HG02885 (cell line): ENCODE data around the gene DAP.

ENCODE experiments used
- ATAC-seq: cut with Tn5 transposase; IDR thresholded peaks from one replicate; pipeline ENCODE4 v1.9.1; 2021; ENCODE audit warnings: mild to moderate bottlenecking; ENCODE audit not compliant: unreplicated experiment, poor library complexity

DAP gene

DNA sequence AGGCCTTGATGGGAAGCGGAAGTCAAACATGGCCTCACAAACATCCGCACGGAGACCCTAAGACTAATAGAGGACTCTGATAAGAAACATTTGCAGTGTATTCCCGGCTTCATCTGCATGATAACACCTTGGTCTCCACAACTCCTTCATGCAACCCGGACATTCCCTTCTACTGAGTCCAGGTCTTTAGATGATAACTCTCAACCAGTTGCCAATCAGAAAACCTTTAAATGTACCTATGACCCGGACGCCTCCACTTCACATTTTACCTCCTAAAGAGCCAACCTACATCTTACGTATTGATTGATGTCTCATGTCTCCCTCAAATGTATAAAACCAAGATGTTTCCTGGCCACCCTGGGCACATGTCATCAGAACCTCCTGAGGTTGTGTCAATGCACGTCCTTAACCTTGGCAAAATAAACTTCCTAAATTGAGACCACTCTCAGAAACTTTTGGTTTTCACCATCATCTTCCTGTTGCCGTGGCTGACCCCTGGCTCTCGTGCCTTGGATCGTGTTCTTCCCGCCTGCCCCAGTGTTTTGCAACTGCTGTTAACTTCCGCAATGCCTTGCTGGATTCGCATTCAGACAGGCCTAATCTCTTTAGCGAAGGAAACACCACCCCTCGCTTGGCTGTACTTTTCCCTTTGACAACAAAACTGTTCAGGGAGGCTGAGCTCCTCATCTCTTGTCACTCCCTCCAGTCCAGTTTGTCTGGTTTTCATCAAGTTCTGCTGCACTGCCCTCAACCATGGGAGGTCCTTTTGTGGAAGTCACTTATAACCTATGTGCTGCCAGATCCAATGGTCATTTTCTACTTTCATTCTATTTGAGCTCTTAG lies 1.1 kb upstream of the DAP start:
- no peak for ATAC-seq

DNA sequence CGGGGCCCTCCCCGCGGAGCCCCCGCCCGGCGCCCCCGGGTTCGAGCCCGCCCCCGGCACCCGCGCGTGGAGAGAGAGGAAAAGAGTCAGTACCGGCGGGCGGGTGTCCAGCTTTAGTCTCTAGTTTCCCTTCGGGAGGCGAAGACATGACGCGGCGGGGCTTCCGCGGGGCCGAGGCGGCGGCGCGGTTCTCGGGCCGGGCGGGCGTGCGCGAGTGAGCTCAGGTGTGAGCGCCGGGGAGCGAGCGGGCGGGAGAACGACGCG lies 181 bp downstream of the DAP start:
- no peak for ATAC-seq

DNA sequence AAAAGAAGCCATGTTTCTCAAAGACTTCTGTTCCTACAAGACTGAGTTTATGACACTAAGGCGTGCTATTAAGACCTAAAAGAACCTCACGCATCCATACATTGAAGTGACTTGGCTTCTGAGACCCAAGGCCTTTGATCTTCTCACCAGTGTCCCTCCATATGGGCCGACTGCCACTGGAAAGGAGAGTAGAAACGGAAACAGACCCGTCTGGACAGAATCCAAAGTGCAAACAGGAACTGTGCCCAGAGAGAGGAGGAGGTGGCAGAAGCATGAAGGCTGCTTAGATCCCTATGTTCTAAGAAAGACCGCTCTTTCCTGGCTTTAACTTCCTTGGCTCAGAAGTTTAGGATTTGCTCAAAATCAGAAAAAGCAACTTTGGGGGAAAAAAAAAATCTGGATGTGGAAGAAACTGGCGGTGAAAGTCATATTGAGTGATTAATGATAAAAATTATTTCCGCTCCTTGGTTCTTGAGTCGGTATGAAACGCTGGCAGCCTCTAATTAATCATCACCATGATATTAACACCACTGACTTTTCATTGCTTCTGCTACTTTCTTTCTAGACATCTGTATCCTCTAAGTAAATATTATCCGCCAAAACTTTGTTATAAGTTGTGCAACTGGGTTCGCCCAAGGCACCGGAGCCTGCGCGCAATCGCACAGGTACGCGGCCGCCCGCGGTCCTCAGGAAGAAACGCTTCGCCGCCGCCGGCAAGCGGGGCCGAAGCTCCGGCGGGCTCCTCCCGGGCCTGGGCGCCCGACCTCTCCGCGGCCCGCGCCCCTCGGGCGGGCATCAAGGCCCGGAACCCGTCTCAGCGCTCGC lies 726 bp downstream of the DAP start:
- ATAC-seq, result peak; percentile 38

DNA sequence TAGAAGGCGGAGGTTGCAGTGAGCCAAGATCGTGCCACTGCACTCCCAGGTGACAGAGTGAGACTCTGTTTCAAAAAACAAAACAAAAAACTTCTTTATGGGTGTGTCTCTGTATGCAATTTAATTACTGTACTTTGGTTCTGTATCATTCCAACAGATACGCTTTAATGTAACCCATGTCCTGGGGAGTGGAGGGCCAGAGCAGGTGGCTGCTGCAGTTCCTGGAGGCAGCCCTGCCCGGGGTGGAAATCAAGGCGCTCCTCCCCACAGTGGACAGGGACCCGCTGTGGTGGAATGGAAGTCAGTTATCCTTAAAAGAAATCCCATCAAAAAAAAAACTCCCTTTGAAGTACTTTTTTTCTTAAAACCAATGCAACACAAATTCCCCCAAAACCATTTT lies 1.9 kb downstream of the DAP start:
- ATAC-seq, result no peak

DNA sequence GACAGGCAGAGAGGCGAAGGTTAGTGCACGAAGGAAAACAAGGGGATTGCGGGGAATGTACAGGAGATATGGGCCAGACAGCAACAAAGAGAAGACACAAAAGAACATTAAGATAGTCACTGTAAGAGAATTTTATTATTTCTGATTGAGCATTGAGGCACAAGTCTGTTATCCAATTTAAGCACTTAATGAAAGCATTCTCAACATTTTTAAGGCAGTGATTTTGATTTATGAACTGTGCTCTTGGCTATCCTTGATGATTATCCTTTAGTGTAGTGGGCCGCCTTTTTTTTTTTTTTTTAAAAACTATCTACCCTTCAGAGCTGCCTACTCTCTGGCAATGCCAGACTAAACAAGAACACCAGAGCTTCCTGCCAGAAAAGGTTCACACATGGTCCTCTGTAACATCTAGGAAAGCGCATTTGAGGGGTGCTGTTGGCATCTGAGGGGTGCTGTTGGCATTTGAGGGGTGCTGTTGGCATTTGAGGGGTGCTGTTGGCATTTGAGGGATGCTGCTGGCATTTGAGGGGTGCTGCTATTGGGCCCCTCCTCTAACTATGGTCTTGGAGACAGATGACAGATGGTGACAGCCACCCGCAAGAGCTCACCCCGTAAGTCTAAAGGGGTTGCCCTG lies 3.0 kb downstream of the DAP start:
- ATAC-seq, result no peak

DNA sequence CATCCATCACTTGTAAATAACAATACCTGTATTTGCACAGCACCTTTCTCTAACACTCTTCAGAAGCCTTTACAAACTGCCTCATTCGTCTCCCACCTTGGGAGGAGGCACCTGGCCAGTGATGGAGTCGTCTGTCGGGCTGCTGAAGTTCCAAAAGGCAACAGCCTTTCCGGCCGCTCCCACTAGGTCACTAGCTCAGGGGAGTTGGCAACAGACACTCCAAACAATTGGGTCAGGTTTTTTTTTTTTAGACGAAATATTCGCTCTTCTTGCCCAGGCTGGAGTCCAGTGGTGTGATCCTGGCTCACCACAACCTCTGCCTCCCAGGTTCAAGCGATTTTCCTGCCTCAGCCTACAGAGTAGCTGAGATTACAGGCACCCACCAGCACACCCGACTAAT lies 4.0 kb downstream of the DAP start:
- no peak for ATAC-seq

DNA sequence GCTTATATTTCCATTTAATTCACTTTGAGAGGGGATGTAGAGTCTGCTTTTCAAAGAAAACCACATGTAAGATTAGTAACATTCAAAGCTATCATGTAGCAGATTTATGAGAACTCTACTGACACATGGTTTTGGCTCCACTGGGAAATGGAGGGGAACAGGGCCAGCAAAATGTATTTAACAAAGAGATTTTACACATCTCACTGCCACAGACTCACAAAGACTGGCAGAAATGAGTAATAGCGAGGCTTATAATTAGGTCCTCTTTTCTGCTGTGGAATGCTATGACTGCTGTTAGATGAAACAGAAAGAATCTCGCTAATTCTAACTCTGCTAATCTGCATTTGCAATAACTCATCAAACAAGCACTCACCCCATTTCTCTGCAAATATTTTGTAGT lies 4.5 kb downstream of the DAP start:
- ATAC-seq, result peak; percentile 17

DNA sequence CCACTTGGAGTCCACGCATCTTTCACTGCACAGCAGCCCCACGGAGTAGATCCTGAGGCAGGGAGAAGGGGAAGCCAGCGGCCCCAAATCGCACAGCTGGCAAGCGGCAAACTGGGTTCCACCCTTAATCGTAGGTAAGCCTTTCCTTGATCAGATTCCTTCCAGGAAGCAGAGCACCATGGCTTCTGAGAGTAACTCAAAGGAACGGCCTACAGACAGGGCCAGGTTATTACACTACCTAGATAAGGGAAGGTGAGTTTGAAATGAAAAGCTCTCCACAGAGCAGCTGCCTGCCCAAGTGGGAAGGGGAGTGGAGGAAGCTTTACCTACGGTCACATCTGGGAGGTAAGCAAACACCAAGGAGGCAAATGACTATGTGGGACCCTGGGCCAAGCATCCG lies 7.9 kb downstream of the DAP start:
- no peak for ATAC-seq

DNA sequence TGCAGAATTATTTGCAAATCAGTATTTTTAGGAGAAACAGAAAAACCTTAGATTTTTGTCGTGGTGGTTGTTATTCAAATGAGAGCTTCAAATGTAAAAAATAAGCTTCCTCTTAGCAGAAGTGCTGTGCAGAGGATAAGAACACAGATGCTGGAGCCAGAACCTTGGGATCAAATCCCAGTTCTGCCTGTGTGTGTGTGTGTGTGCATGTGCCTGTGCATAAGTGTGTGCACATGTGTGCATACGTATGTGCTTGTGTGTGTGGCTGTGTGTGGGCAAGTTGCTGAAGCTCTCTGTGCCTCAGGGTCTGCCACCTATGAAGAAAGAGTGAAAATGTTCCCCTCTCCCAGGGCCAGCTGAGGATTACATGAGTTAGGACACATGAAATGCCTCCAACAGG lies 8.6 kb downstream of the DAP start:
- no peak for ATAC-seq

DNA sequence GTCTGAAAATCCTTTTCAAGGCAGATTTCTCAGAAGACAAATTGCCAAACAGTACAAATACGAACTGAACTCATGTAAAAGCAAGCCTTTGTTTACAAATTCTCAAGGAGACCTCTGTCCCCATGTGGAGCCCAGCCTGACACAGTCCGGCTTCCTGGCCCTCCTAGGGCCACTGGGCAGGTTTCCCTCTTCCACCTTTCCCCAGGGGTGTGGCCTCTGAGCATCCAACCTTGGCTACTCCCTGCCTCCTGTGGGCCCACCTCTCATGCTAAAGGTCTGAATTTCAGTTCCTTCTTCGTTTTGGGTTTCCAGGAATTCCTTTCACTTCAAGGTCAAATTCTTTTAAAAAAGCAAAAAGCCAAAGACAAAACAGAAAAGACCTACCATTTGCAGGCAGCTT lies 10.1 kb downstream of the DAP start:
- no peak for ATAC-seq

DNA sequence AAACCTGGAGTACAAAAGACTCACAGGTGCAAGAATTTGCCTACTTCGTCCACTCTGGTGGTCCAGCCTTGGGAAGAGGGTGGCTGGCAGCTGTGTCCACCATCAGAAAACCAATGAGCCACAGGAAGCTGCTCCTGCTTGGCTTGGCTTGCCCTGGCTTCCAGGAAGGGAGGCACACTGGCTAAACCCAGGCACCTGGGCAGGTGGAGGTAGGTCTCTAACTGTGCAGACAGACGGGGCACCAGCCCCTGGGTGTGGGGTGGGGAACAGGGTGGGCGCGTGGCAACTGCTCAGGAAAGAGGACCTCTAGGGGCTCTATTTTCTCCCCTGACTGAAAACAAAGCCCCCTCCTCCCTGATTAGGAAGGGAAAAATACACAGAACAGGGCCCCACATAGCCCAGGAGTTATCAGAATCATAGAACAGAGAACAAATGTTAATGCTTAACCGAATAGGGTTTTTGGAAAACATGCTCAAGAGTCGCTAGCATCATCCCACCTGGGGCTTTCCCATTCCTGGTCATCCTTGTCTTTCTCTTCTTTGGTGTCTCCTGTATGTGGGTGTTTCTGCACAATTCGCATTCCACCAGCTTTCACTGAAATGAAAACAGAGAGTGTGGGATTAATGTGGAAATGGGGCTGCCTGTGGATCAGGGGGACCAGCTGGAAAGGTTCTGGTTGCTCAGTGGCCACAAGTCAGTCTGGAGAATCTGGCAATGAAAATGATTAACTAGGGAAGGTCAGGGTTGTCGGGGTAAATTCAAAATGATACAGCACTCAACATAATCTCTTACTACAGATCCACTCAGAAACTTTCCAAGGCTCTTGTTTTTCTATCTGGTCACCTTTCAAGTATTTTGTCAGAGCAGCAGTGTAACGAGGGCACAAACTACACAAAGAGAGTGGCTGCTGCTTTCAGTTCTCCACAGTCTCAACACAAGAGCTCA lies 13.1 kb downstream of the DAP start:
- no peak for ATAC-seq

DNA sequence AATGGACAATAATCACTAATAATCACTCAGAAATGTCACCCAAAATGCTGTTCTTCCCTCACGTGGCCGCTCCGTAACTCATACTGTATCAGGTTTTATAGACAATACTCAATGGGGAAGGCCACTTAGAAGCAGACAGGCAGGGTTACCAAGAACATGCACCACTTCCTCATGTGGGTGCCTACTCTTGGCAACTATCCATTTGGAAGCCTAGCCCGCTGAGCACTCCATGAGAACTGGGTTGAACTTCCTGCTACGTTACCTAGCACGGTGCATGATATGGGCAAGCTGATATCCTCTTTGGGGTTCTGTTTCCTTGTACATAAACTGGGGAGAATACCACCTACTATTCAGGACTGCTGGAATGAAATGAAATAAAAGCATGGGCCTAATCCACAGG lies 14.3 kb downstream of the DAP start:
- no peak for ATAC-seq

DNA sequence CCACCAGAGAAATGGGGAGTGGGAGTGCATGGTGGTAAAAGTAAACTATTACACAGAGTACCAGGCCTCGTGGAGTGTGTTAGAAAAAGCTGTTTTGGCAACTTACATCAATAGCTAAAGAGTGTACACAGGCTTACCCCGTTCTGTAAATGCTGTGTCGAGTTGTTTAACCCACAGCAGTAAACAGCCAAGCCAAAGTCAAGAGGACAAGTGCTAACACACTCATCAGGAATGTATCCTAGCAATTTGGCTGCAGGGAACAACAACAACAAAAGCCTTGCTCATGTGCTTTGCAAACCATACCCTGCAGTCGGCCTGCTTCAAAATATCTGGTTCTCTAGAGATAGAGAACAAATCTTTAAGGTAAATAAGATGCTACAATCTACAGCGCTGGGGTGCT lies 15.9 kb downstream of the DAP start:
- no peak for ATAC-seq

DNA sequence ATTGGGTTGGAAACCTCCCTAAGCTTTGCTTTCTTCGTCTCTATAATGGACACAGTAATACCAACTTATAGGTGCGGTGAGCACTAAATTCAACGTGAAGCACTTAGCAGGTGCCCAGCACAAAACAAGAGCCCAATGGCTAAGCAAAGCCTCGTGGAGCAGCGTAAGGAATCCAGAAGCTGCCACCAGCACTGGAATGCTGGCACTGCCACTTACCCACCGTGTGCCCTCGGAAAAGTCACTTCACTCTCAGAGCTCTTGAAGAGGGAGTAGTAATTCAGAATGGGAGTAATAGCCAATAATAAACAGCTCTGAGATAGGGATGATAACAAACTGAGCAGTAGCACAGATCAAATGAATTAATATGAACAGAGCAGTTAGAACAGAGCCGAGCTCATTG lies 16.4 kb downstream of the DAP start:
- ATAC-seq, result no peak

DNA sequence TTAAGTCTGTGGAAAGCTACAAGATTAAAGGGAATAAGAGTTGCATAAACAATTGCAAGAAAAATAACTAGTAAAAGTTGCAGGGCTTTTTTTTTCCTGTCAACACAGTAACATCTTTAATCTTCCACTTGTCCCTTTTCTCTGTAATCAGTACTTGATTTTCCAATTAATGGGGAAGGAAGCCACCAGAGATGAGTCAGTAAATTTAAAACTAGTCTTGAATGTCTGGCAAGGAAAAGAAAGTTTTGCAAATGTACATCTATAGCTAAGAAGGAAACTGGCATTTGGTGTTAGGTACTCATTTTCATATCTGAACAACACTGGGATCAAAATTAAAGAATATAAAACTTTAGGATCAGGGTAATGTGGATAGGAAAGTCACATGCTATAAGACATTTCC lies 17.1 kb downstream of the DAP start:
- ATAC-seq, result no peak

DNA sequence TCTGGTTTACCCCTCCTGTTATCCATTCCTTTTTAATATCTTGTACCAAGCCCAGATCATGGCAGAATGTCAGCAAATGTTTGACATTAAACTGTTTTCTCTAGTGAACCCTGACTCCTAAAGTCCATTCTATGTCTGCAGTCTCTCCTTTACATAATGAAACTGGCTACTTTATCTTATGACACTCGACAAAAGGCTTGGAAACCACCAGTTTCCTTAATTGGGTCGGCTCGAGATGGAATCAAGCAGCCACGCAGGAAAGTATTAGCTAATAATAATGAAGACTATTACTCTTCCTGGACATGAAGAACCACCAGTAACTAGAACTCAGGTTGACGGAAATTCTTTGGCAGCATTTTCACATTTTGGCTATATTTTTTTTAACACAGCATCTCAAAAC lies 17.5 kb downstream of the DAP start:
- ATAC-seq, result no peak

DNA sequence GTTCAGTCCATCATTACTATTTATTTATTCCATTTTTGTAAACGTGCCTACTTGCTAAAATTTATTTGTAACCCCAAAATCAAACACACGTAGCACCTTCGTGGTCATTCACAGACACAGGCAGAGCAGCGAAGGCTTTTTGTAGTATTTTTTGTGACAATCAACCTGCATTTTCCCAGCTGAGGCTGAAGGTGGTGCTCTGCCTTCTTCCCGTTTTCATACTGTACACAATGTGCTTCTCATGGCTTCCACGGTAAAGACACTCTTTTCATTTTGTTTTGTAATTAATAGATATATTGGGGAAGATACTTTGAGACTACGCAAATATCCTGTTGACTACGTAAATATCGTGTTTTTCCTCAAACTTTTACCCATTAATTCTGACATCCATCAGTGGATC lies 19.4 kb downstream of the DAP start:
- ATAC-seq, result no peak

DNA sequence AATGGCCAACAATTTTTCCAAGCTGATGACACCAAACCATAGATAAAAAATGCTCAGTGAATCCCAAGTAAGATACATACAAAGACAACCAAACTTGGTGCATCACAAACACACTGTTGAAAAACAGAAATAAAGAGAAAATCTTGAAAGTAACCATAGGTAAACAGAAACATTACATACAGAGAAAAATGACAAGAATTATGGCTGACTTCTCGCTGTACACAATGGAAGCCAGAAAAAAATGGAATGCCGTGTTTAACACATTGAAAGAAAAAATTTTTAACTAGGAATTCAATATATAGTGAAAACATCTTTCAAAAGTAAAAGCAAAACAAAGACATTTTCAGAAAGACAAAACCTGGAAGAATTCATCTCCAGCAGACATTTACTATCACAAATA lies 20.6 kb downstream of the DAP start:
- no peak for ATAC-seq

DNA sequence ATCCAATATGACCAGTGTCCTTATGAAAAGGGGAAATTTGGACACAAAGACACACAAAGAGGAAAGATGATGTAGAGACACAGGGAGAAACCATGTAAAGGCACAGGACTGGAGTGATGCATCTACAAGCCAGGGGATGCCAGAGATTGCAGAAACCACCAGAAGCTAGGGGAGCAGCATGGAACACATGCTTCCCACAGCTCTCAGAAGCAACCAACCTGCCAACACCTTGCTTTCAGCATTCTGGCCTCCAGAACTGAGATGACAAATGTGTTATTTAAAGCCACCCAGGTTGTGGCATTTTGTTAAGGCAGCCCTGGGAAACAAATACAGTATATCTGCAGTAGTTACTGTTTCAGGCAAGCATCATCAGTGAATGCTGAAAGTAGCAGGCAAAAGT lies 23.2 kb downstream of the DAP start:
- no peak for ATAC-seq

DNA sequence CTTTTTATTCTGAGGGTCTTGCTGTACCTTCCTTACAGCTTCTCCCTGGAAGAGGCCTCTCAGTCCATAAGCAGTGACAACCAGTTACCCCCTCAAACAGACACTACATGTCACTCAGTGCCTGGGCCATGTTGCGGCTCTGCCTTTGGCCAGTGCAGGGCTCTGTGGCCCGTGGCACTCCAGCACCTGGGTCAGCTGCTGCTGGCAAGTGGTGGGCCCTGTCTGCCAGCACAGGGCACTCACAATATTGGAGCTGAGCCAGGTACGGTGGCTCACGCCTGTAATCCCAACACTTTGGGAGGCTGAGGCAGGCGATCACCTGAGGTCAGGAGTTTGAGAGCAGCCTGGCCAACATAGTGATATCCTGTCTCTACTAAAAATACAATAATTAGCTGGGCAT lies 24.2 kb downstream of the DAP start:
- no peak for ATAC-seq

DNA sequence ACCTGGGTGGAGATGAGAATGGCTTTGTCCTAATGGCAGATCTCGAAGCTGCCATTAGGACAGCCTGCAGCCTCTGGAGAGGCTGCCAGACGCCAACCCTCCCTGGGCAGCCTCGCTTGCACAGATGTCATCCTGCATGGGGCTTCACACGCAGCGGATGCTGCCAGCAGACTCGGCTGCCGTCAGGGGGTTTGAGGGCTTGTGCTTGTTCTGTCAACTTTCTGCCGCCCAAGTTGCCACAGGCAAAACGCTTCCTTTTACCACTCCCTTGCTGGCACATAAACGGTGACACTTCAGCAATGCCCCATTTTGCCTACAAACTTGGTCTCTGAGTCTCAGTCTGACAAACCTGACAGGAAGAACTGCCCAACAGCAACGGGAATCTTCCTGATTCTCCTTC lies 24.7 kb downstream of the DAP start:
- ATAC-seq, result no peak
